HEK293 (cell line): Measurements from ENCODE around the gene DPH7.

Source experiments
- CTCF ChIA-PET: fragments of 350-600 bp; formaldehyde crosslinking; extraction: SDS; loops from one replicate; lab custom pipeline; 2021; ENCODE audit warnings: antibody characterized with exemption; lab: Yijun Ruan, JAX
- POLR2A ChIA-PET: fragments of 300-600 bp; formaldehyde crosslinking; extraction: SDS; loops from one replicate; lab custom pipeline; 2020; ENCODE audit warnings: antibody characterized with exemption, inconsistent platforms; lab: Yijun Ruan, JAX
- H3K27ac ChIP-seq: fragments of 200-500 bp; sonication (Bioruptor generic); 2 replicates; pipeline ENCODE4 v1.5.1; 2014; ENCODE audit warnings: low read depth, low read length, control low read depth, inconsistent platforms; ENCODE audit errors: extremely low read depth
- H3K36me3 ChIP-seq, 2 experiments: fragments of 200-500 bp in 1 of 2; sonication (Bioruptor generic) in 1 of 2; 1 replicate in 1 of 2; 2 replicates in 1 of 2; pipeline ENCODE4 v1.5.1; 2014 to 2017; ENCODE audit warnings: inconsistent platforms in 2 of 2, low read length in 2 of 2; ENCODE audit not compliant: control insufficient read depth in 2 of 2, insufficient read depth in 1 of 2
- H3K4me1 ChIP-seq: fragments of 200-500 bp; sonication (Bioruptor generic); 2 replicates; pipeline ENCODE4 v1.5.1; 2014; ENCODE audit warnings: mild to moderate bottlenecking, low read length, inconsistent platforms; ENCODE audit not compliant: control insufficient read depth, insufficient read depth
- H3K4me3 ChIP-seq: 2 replicates; pipeline ENCODE4 v1.5.1; 2011; ENCODE audit warnings: low read depth, mild to moderate bottlenecking, control low read depth, low read length, moderate library complexity
- H3K9me3 ChIP-seq: fragments of 200-500 bp; sonication (Bioruptor generic); 2 replicates; pipeline ENCODE4 v1.5.1; 2014; ENCODE audit warnings: low read depth, low read length, inconsistent platforms; ENCODE audit not compliant: control insufficient read depth, insufficient read depth
- REPIN1 ChIP-seq: fragments of 450-650 bp; formaldehyde crosslinking; IDR thresholded peaks from 2 replicates; pipeline ENCODE4 v1.5.1; 2017; ENCODE audit warnings: missing biosample characterization, missing genetic modification characterization, low read depth
- SP2 ChIP-seq: fragments of 450-650 bp; formaldehyde crosslinking; IDR thresholded peaks from 2 replicates; pipeline ENCODE4 v1.5.1; 2016; ENCODE audit warnings: missing biosample characterization, missing genetic modification characterization
- ZBTB20 ChIP-seq: fragments of 450-650 bp; formaldehyde crosslinking; IDR thresholded peaks from 2 replicates; pipeline ENCODE4 v1.5.1; 2016; ENCODE audit warnings: missing biosample characterization, missing genetic modification characterization
- ZIC2 ChIP-seq: fragments of 450-650 bp; formaldehyde crosslinking; IDR thresholded peaks from 2 replicates; pipeline ENCODE4 v1.5.1; 2016; ENCODE audit warnings: missing biosample characterization, missing genetic modification characterization
- ZNF138 ChIP-seq: fragments of 450-650 bp; formaldehyde crosslinking; IDR thresholded peaks from 2 replicates; pipeline ENCODE4 v1.5.1; 2016; ENCODE audit warnings: missing biosample characterization, missing genetic modification characterization, borderline replicate concordance
- ZNF19 ChIP-seq: fragments of 450-650 bp; formaldehyde crosslinking; IDR thresholded peaks from 2 replicates; pipeline ENCODE4; 2016; ENCODE audit warnings: missing biosample characterization, missing genetic modification characterization, low read depth
- ZNF302 ChIP-seq: fragments of 450-650 bp; formaldehyde crosslinking; IDR thresholded peaks from 2 replicates; pipeline ENCODE4 v1.5.1; 2016; ENCODE audit warnings: missing biosample characterization, missing genetic modification characterization, low read depth
- ZNF423 ChIP-seq: fragments of 450-650 bp; formaldehyde crosslinking; IDR thresholded peaks from 2 replicates; pipeline ENCODE4 v1.5.1; 2016; ENCODE audit warnings: missing biosample characterization, missing genetic modification characterization
- ZNF488 ChIP-seq: fragments of 450-650 bp; formaldehyde crosslinking; IDR thresholded peaks from 2 replicates; pipeline ENCODE4 v1.5.1; 2016; ENCODE audit warnings: missing biosample characterization, missing genetic modification characterization
- ZNF561 ChIP-seq: fragments of 450-650 bp; IDR thresholded peaks from 2 replicates; pipeline ENCODE4 v1.5.1; 2018; ENCODE audit warnings: missing biosample characterization, missing genetic modification characterization, borderline replicate concordance
- ZNF610 ChIP-seq: fragments of 450-650 bp; formaldehyde crosslinking; IDR thresholded peaks from 2 replicates; pipeline ENCODE4 v1.5.1; 2016; ENCODE audit warnings: missing biosample characterization, missing genetic modification characterization, borderline replicate concordance
- ZNF658 ChIP-seq: fragments of 450-650 bp; formaldehyde crosslinking; IDR thresholded peaks from 2 replicates; pipeline ENCODE4; 2016; ENCODE audit warnings: missing biosample characterization, missing genetic modification characterization
- ZNF670 ChIP-seq: fragments of 450-650 bp; formaldehyde crosslinking; IDR thresholded peaks from 2 replicates; pipeline ENCODE4 v1.5.1; 2016; ENCODE audit warnings: missing biosample characterization, missing genetic modification characterization, low read depth
- ZNF677 ChIP-seq: fragments of 450-650 bp; IDR thresholded peaks from 2 replicates; pipeline ENCODE4 v1.5.0; 2018; ENCODE audit warnings: missing biosample characterization, mild to moderate bottlenecking, missing genetic modification characterization, moderate library complexity
- ZNF692 ChIP-seq: fragments of 450-650 bp; formaldehyde crosslinking; IDR thresholded peaks from 2 replicates; pipeline ENCODE4 v1.5.1; 2016; ENCODE audit warnings: missing biosample characterization, missing genetic modification characterization
- ZNF791 ChIP-seq: fragments of 450-650 bp; formaldehyde crosslinking; IDR thresholded peaks from 2 replicates; pipeline ENCODE4 v1.5.1; 2016; ENCODE audit warnings: missing biosample characterization, missing genetic modification characterization
- ZNF837 ChIP-seq: fragments of 450-650 bp; formaldehyde crosslinking; IDR thresholded peaks from 2 replicates; pipeline ENCODE4 v1.5.1; 2016; ENCODE audit warnings: missing biosample characterization, missing genetic modification characterization
- ZSCAN16 ChIP-seq: fragments of 450-650 bp; formaldehyde crosslinking; IDR thresholded peaks from 2 replicates; pipeline ENCODE4 v1.5.1; 2016; ENCODE audit warnings: missing biosample characterization, missing genetic modification characterization
- ZSCAN30 ChIP-seq: fragments of 450-650 bp; IDR thresholded peaks from 2 replicates; pipeline ENCODE4 v1.5.1; 2018; ENCODE audit warnings: missing biosample characterization, mild to moderate bottlenecking, missing genetic modification characterization, moderate library complexity
- ZXDB ChIP-seq: fragments of 450-650 bp; formaldehyde crosslinking; IDR thresholded peaks from 2 replicates; pipeline ENCODE4 v1.5.1; 2016; ENCODE audit warnings: missing biosample characterization, missing genetic modification characterization
- TF ChIP-seq, protein P1 (sequence below): fragments of 450-650 bp; formaldehyde crosslinking; IDR thresholded peaks from 2 replicates; pipeline ENCODE4 v1.5.1; 2016; ENCODE audit warnings: missing biosample characterization, missing genetic modification characterization
- TF ChIP-seq, protein P2 (sequence below): fragments of 450-650 bp; formaldehyde crosslinking; conservative IDR thresholded peaks from 2 replicates; pipeline ENCODE4 v1.5.1; 2016; ENCODE audit warnings: low read depth, missing biosample characterization, missing genetic modification characterization
- TF ChIP-seq, protein P3 (sequence below): fragments of 450-650 bp; formaldehyde crosslinking; IDR thresholded peaks from 2 replicates; pipeline ENCODE4 v1.5.1; 2017; ENCODE audit warnings: missing biosample characterization, missing genetic modification characterization
- TF ChIP-seq, protein P4 (sequence below): fragments of 450-650 bp; formaldehyde crosslinking; IDR thresholded peaks from 2 replicates; pipeline ENCODE4 v1.5.1; 2016; ENCODE audit warnings: missing biosample characterization, missing genetic modification characterization

The DPH7 gene

GRCh38 chr9:137580209-137580953, 1.7 kb upstream of the DPH7 start:
- Histone ChIP-seq H3K4me1 (no peaks in the 10 kb centered on the region; the same call in 1 of the 2 replicates), H3K36me3 (peaks cover 12 to 75% of the 10 kb centered on the region in 2 experiments; a peak in 2 of 3 replicates), H3K4me3 (no peak overlapping the region), H3K9me3 (no peaks in the 10 kb centered on the region), H3K27ac (0 out of 2 replicates have a peak overlapping the region, but pooled peaks have one; percentile 25)
- POLR2A ChIA-PET: interaction anchor here (0.6 to 5.7 kb wide), 6 partner anchors 8 to 287 kb away, joined by 4 to 28 read pairs (median 12); partner anchors contain the start of genes ARRDC1, EHMT1 and ZMYND19
- CTCF ChIA-PET: interaction anchor here (0.6 to 2.4 kb wide), 7 partner anchors 11 to 61 kb away, joined by 3 to 9 read pairs (median 8); no protein-coding TSS in a partner anchor
- TF ChIP-seq ZNF670 (tag by site-specific recombination) (no peak), ZNF677 (no peak), ZBTB20 (tag by site-specific recombination) (no peak), SP2 (tag by site-specific recombination) (no peak), ZNF692 (tag by site-specific recombination) (peak; percentile 62), ZNF658 (tag by site-specific recombination) (no peak), ZNF488 (tag by site-specific recombination) (no peak), ZXDB (tag by site-specific recombination) (no peak), ZNF610 (no peak), ZNF791 (tag by site-specific recombination) (no peak), ZNF561 (tag by site-specific recombination) (no peak), ZNF19 (no peak), ZNF837 (tag by site-specific recombination) (no peak), REPIN1 (tag by site-specific recombination) (no peak), ZIC2 (tag by site-specific recombination) (peak; percentile 36), ZNF423 (tag by site-specific recombination) (no peak), ZNF302 (tag by site-specific recombination) (no peak), ZNF138 (tag by site-specific recombination) (no peak), ZSCAN30 (tag by site-specific recombination) (no peak), ZSCAN16 (tag by site-specific recombination) (no peak)
- TF ChIP-seq, protein P1, sequence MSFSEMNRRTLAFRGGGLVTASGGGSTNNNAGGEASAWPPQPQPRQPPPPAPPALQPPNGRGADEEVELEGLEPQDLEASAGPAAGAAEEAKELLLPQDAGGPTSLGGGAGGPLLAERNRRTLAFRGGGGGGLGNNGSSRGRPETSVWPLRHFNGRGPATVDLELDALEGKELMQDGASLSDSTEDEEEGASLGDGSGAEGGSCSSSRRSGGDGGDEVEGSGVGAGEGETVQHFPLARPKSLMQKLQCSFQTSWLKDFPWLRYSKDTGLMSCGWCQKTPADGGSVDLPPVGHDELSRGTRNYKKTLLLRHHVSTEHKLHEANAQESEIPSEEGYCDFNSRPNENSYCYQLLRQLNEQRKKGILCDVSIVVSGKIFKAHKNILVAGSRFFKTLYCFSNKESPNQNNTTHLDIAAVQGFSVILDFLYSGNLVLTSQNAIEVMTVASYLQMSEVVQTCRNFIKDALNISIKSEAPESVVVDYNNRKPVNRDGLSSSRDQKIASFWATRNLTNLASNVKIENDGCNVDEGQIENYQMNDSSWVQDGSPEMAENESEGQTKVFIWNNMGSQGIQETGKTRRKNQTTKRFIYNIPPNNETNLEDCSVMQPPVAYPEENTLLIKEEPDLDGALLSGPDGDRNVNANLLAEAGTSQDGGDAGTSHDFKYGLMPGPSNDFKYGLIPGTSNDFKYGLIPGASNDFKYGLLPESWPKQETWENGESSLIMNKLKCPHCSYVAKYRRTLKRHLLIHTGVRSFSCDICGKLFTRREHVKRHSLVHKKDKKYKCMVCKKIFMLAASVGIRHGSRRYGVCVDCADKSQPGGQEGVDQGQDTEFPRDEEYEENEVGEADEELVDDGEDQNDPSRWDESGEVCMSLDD (tag by site-specific recombination): no peak
- TF ChIP-seq, protein P2, sequence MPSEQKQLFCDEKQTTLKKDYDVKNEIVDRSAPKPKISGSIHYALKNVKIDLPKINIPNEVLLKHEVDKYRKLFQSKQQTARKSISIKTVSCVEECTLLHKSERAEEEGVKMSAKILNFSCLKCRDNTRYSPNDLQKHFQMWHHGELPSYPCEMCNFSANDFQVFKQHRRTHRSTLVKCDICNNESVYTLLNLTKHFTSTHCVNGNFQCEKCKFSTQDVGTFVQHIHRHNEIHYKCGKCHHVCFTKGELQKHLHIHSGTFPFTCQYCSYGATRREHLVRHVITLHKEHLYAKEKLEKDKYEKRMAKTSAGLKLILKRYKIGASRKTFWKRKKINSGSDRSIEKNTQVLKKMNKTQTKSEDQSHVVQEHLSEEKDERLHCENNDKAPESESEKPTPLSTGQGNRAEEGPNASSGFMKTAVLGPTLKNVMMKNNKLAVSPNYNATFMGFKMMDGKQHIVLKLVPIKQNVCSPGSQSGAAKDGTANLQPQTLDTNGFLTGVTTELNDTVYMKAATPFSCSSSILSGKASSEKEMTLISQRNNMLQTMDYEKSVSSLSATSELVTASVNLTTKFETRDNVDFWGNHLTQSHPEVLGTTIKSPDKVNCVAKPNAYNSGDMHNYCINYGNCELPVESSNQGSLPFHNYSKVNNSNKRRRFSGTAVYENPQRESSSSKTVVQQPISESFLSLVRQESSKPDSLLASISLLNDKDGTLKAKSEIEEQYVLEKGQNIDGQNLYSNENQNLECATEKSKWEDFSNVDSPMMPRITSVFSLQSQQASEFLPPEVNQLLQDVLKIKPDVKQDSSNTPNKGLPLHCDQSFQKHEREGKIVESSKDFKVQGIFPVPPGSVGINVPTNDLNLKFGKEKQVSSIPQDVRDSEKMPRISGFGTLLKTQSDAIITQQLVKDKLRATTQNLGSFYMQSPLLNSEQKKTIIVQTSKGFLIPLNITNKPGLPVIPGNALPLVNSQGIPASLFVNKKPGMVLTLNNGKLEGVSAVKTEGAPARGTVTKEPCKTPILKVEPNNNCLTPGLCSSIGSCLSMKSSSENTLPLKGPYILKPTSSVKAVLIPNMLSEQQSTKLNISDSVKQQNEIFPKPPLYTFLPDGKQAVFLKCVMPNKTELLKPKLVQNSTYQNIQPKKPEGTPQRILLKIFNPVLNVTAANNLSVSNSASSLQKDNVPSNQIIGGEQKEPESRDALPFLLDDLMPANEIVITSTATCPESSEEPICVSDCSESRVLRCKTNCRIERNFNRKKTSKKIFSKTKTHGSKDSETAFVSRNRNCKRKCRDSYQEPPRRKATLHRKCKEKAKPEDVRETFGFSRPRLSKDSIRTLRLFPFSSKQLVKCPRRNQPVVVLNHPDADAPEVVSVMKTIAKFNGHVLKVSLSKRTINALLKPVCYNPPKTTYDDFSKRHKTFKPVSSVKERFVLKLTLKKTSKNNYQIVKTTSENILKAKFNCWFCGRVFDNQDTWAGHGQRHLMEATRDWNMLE (tag by site-specific recombination): no peak
- TF ChIP-seq, protein P3, sequence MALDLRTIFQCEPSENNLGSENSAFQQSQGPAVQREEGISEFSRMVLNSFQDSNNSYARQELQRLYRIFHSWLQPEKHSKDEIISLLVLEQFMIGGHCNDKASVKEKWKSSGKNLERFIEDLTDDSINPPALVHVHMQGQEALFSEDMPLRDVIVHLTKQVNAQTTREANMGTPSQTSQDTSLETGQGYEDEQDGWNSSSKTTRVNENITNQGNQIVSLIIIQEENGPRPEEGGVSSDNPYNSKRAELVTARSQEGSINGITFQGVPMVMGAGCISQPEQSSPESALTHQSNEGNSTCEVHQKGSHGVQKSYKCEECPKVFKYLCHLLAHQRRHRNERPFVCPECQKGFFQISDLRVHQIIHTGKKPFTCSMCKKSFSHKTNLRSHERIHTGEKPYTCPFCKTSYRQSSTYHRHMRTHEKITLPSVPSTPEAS (tag by site-specific recombination): no peak
- TF ChIP-seq, protein P4, sequence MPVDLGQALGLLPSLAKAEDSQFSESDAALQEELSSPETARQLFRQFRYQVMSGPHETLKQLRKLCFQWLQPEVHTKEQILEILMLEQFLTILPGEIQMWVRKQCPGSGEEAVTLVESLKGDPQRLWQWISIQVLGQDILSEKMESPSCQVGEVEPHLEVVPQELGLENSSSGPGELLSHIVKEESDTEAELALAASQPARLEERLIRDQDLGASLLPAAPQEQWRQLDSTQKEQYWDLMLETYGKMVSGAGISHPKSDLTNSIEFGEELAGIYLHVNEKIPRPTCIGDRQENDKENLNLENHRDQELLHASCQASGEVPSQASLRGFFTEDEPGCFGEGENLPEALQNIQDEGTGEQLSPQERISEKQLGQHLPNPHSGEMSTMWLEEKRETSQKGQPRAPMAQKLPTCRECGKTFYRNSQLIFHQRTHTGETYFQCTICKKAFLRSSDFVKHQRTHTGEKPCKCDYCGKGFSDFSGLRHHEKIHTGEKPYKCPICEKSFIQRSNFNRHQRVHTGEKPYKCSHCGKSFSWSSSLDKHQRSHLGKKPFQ: no peak
